Suprapubic skin (tissue), 4 donors: ENCODE measurements around the gene CDKN2D. TPM values are rescaled to one million over a fixed set of nuclear protein-coding genes. Genes with fewer than 3 reads are reported as not detected.

ENCODE experiments used
- DNase-seq, 2 donors: peaks; one replicate each; pipeline ENCODE4 v3.0.0-alpha.2; 2019; ENCODE audit warnings: low spot score in 2 of 2
- H3K27ac ChIP-seq: fragments of 200-600 bp; sonication (generic); one replicate; pipeline ENCODE4 v1.5.1; 2019
- H3K27me3 ChIP-seq: fragments of 200-600 bp; sonication (generic); one replicate; pipeline ENCODE4 v1.5.1; 2019
- H3K36me3 ChIP-seq: fragments of 200-600 bp; sonication (generic); one replicate; pipeline ENCODE4 v1.5.1; 2019
- H3K4me1 ChIP-seq: fragments of 200-600 bp; sonication (generic); one replicate; pipeline ENCODE4 v1.5.1; 2019
- H3K4me3 ChIP-seq: fragments of 200-600 bp; sonication (generic); one replicate; pipeline ENCODE4 v1.5.1; 2019; ENCODE audit warnings: mild to moderate bottlenecking
- H3K9me3 ChIP-seq: fragments of 200-600 bp; sonication (generic); one replicate; pipeline ENCODE4 v1.5.1; 2019
- EP300 ChIP-seq: sonication (generic); formaldehyde crosslinking; IDR thresholded peaks from one replicate; pipeline ENCODE4 v1.6.1; 2017; ENCODE audit warnings: antibody characterized with exemption
- POLR2A ChIP-seq, 2 donors: fragments of 450-650 bp; IDR thresholded peaks; one replicate each; pipeline ENCODE4 v1.6.1; 2017; ENCODE audit warnings: antibody characterized with exemption in 2 of 2, mild to moderate bottlenecking in 2 of 2, moderate library complexity in 2 of 2
- POLR2AphosphoS5 ChIP-seq, 3 donors: sonication (generic); formaldehyde crosslinking; IDR thresholded peaks; one replicate each; pipeline ENCODE4 v1.6.1; 2017; ENCODE audit warnings: antibody characterized with exemption in 3 of 3
- WGBS: methylation state at CpG from one replicate; pipeline ENCODE4 v1.1.5; 2018; 5-methylcytosine and 5-hydroxymethylcytosine counted together
- total RNA-seq, 4 donors: library from RNA; depleted of rRNA; stranded (reverse); fragments of >200 nt; gene quantifications; one replicate each; pipeline ENCODE4 v1.1.0, GENCODE V29; 2016
- TF ChIP-seq, protein P1 (sequence below), 2 donors: fragments of 200-600 bp in 1 of 2; fragments of 450-650 bp in 1 of 2; sonication (generic) in 1 of 2; IDR thresholded peaks; one replicate each; pipeline ENCODE4 v1.5.1; 2016 to 2019; ENCODE audit warnings: antibody characterized with exemption in 2 of 2, mild to moderate bottlenecking in 1 of 2, moderate library complexity in 1 of 2

Gene CDKN2D
- total RNA-seq, 4 donors from 2014 or later: 8.9 to 11.6 (median 10.3) TPM

DNA sequence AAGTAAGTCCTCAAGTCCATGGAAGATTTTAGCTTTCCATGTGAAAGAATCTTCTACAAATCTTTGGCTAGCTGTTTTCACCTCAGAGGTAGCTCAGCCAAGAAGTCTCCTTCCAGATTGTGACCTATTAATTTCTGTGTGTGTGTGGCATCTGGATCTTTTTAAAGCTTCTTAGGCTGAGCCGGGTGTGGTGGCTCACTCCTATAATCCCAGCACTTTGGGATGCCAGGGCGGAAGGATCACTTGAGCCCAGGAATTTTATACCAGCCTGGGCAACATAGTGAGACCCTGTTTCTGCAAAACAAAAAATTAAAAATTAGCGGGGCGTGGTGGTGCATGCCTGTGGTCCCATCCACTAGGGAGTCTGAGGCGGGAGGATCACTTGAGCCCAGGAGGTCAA, 43.1 kb upstream of the CDKN2D start:
- no peak for TF ChIP-seq POLR2A (IDR thresholded peaks at IDR 0.05)
- TF ChIP-seq EP300: no peak
- Histone ChIP-seq H3K36me3 (no peaks in the 10 kb centered on the region), H3K27ac (no peak overlapping the region), H3K4me1 (peaks cover 30% of the 10 kb centered on the region), H3K27me3 (no peaks in the 10 kb centered on the region), H3K4me3 (no peak overlapping the region), H3K9me3 (no peaks in the 10 kb centered on the region)
- DNase-seq: no peak
- 44% methylated on average over 5 of the region's 5 CpGs for WGBS

DNA sequence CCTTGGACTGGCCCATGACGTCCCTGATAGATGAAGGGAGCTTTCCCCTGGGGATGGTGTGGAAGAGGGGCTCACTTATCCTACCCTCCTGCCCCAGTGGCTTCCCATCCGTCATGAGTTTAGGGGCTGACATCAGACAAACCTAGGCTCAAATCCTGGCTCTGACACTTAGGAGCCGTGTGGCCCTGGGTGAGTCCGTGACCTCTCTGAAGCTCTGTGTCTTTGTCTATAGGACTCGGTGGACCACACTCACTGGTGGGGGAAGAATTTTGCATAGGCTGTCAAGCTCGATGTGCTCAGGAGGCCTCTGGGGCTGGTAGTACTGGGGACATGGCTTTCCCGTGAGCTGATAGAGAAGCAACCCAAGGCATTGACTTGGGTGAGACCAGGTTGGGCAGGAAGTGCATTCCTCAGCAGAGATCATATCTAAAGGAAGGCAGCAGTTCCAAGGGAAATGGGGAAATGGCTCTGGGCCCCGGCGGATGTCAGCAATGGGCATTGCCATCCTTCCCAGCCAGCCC, 35.7 kb upstream of the CDKN2D start:
- peaks cover 31% of the 10 kb centered on the region for H3K4me1 ChIP-seq
- no peak overlapping the region for H3K4me3 ChIP-seq
- peak overlapping the region; percentile 81 for H3K27ac ChIP-seq
- H3K36me3 ChIP-seq: no peaks in the 10 kb centered on the region
- H3K27me3 ChIP-seq: no peaks in the 10 kb centered on the region
- TF ChIP-seq POLR2AphosphoS5 (IDR thresholded peaks at IDR 0.05): peak in 1 of 3 donors; percentile 45
- TF ChIP-seq, protein P1, sequence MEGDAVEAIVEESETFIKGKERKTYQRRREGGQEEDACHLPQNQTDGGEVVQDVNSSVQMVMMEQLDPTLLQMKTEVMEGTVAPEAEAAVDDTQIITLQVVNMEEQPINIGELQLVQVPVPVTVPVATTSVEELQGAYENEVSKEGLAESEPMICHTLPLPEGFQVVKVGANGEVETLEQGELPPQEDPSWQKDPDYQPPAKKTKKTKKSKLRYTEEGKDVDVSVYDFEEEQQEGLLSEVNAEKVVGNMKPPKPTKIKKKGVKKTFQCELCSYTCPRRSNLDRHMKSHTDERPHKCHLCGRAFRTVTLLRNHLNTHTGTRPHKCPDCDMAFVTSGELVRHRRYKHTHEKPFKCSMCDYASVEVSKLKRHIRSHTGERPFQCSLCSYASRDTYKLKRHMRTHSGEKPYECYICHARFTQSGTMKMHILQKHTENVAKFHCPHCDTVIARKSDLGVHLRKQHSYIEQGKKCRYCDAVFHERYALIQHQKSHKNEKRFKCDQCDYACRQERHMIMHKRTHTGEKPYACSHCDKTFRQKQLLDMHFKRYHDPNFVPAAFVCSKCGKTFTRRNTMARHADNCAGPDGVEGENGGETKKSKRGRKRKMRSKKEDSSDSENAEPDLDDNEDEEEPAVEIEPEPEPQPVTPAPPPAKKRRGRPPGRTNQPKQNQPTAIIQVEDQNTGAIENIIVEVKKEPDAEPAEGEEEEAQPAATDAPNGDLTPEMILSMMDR (IDR thresholded peaks at IDR 0.05): no peak
- no peaks in the 10 kb centered on the region for H3K9me3 ChIP-seq
- no peak for DNase-seq
- 44% methylated on average over 7 of the region's 9 CpGs for WGBS

DNA sequence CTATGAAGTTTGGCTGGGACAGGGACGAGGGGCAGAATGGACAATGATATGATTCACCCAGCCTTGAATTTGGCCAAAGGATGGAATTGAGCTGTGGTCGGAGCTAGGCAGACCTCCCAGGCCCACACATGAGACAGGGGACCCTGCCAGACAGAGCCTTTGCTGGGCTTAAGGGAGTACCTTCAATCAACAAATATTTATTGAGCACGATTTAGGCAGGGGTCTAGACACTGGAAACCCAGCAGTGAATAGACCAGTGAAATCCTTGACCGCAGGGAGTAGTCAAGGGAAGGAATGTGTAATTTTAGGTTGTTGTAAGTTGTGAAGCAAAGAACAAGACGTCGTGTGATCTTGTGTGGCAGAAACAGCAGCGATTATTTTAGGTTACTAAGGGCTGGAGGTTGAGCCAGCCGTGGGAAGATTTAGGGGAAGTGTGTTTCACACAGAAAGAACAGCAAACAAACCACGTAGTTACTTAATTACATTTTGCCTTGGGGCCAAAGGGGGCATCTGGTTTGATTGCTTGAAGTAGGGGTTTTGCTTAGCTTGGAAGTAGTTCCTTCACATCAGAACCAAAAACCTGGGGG, 35.2 kb upstream of the CDKN2D start:
- no peaks in the 10 kb centered on the region for H3K9me3 ChIP-seq
- no peak for DNase-seq
- WGBS: 21% methylated on average over 9 of the region's 9 CpGs

DNA sequence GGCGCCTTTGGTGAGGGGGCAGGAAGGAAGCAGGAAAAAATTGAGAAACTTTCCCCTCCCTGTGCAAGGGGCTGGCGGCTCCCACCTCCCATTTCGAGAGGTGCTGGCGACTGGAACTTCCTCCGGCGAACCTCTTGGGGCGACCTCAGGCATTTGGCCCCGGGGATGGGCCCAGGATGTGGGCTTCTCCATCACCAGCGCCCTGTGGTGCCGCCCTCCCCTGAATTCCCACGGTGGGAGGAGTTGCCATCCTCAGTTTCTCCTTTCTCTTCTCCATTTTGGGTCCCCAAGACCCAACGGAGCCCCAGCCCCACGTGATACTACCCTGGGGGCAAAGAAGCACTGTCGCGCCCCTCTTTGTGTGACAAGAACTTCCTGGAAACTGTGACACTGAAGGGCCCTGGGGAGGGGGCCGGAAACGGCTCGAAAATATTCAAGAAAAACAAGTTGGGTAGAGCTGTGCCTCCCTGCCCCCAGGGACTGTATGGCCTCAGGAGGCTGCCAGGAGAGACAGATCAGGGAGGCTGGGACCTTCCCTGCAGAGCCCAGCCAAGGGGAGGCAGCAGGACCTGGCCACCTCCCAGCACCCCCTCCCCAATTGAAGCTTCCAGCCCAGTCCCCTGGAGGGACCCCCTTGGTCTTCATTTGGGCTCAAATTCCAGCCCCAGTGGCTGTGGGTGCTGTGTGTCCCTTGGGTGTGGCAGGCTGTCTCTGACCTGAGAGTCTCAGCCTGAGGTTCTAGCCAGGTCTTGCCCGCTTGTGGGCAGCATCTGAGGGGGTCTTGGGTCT, 34.5 kb upstream of the CDKN2D start:
- no peaks in the 10 kb centered on the region for H3K36me3 ChIP-seq
- no peaks in the 10 kb centered on the region for H3K27me3 ChIP-seq
- H3K4me3 ChIP-seq: peak overlapping the region; percentile 69
- TF ChIP-seq POLR2A (IDR thresholded peaks at IDR 0.05) (no peak), POLR2AphosphoS5 (IDR thresholded peaks at IDR 0.05) (no peak), EP300 (no peak)
- TF ChIP-seq, protein P1 (IDR thresholded peaks at IDR 0.05): no peak
- H3K27ac ChIP-seq: peak overlapping the region; percentile 81
- peaks cover 31% of the 10 kb centered on the region for H3K4me1 ChIP-seq
- WGBS: 5% methylated on average over 15 of the region's 19 CpGs
- no peaks in the 10 kb centered on the region for H3K9me3 ChIP-seq
- peak; percentile 81 for DNase-seq

More for the DNA sequence above, 35.2 kb upstream of the CDKN2D start:
- Histone ChIP-seq H3K27me3 (no peaks in the 10 kb centered on the region), H3K4me3 (peak overlapping the region; percentile 69), H3K4me1 (peaks cover 31% of the 10 kb centered on the region), H3K27ac (peak overlapping the region; percentile 81), H3K36me3 (no peaks in the 10 kb centered on the region)
- TF ChIP-seq EP300 (no peak), POLR2A (IDR thresholded peaks at IDR 0.05) (no peak), POLR2AphosphoS5 (IDR thresholded peaks at IDR 0.05) (no peak)
- TF ChIP-seq, protein P1 (IDR thresholded peaks at IDR 0.05): no peak

DNA sequence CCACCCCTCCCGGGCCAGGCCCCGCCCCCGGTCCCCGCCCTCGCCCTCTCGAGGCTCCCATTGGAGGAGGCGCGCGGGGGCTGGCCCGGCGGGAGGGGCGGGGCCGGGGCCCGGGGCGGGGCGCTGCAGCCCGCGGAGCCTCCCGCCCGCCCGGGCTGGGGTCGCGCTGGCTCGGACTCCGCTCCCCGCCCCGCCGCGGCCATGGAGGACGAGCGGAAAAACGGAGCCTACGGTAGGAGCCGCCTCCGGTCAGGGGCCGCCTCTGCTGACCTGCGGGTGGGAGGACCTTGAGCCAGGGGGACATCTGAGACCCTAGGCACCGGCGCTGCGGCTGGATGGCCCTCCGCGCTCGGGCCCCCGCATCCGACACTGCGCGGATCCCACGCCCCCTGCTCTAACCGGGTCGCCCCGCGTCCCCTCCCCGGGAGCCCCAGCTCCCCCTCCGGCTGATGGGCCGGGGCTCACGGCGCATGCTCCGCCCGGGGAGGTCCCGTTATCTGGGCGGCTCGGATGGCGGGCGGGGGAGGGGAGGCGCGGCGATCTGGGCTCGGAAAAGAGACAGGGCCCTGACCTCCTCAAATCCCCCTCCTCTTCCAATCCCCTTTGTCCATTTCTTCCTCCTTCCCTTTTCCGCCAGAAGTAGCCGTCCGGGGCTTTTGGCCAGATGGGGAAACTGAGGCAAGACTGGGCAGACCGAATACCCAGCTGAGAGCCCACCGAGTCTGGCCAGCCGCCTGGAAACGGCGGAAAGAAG, 33.7 kb upstream of the CDKN2D start:
- peak; percentile 89 to 92 for DNase-seq
- WGBS: 0% methylated on average over 10 of the region's 76 CpGs
- Histone ChIP-seq H3K36me3 (no peaks in the 10 kb centered on the region), H3K4me3 (peak overlapping the region; percentile 69), H3K4me1 (peaks cover 31% of the 10 kb centered on the region), H3K27me3 (no peaks in the 10 kb centered on the region), H3K9me3 (no peaks in the 10 kb centered on the region), H3K27ac (peak overlapping the region; percentile 81)
- TF ChIP-seq EP300 (no peak), POLR2A (IDR thresholded peaks at IDR 0.05) (peak in 1 of 2 donors; percentile 27), POLR2AphosphoS5 (IDR thresholded peaks at IDR 0.05) (no peak)
- TF ChIP-seq, protein P1 (IDR thresholded peaks at IDR 0.05): no peak
